PC-3 (cell line): ENCODE measurements around the gene ZNF106.

Experiments used
- EZH2 ChIP-seq: fragments of 300-600 bp; sonication (generic); IDR thresholded peaks from one replicate; pipeline ENCODE4 v1.6.1; 2017; ENCODE audit warnings: antibody characterized with exemption, mild to moderate bottlenecking, low read length; ENCODE audit not compliant: unreplicated experiment
- EZH2phosphoT487 ChIP-seq: fragments of 300-600 bp; sonication (generic); IDR thresholded peaks from 2 replicates; pipeline ENCODE4 v1.6.1; 2018; ENCODE audit warnings: mild to moderate bottlenecking, antibody characterized with exemption, low read length, borderline replicate concordance
- TF ChIP-seq, protein P1 (sequence below): fragments of 300-600 bp; sonication (generic); conservative IDR thresholded peaks from 2 replicates; pipeline ENCODE4 v1.5.1; 2017; ENCODE audit warnings: antibody characterized with exemption, low read depth, mild to moderate bottlenecking, low read length

DNA sequence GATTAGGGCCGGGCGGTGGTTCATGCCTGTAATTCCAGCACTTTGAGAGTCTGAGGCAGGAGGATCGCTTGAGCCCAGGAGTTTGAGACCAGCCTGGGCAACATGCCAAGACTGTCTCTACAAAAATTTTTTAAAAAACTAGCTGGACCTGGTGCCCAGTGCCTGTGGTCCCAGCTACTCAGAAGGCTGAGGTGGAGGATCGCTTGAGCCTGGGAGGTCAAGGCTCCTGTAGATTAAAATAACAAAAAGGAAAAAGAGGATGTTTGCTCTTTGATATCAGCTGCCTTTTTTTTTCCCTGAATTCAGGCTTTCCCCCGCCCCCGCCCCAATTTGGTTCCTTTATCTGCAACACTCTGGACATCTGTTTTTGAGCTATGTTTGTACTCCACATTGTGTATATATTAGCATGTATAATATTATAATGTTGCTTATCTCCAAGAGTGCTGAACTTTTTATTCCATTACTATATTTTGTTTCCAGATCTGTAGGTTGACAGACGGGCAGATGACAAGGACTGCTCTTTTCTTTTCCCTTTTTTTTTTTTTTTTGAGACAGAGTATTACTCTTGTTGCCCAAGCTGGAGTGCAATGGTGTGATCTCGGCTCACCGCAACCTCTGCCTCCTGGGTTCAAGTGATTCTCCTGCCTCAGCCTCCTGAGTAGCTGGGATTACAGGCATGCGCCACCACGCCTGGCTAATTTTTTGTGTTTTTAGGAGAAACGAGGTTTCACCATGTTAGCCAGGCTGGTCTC, 9.1 kb upstream of the ZNF106 start:
- TF ChIP-seq, protein P1, sequence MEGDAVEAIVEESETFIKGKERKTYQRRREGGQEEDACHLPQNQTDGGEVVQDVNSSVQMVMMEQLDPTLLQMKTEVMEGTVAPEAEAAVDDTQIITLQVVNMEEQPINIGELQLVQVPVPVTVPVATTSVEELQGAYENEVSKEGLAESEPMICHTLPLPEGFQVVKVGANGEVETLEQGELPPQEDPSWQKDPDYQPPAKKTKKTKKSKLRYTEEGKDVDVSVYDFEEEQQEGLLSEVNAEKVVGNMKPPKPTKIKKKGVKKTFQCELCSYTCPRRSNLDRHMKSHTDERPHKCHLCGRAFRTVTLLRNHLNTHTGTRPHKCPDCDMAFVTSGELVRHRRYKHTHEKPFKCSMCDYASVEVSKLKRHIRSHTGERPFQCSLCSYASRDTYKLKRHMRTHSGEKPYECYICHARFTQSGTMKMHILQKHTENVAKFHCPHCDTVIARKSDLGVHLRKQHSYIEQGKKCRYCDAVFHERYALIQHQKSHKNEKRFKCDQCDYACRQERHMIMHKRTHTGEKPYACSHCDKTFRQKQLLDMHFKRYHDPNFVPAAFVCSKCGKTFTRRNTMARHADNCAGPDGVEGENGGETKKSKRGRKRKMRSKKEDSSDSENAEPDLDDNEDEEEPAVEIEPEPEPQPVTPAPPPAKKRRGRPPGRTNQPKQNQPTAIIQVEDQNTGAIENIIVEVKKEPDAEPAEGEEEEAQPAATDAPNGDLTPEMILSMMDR: no peak
- TF ChIP-seq EZH2 (no peak), EZH2phosphoT487 (no peak)
